GM18861 (cell line): ENCODE data around the gene LEPROT.
"Not testable (repeated sequence)": the region's sequence is repeated elsewhere in the genome, so short reads cannot be mapped to it uniquely, and the experiment has no call there.

Experiments
- ATAC-seq: cut with Tn5 transposase; IDR thresholded peaks from one replicate; pipeline ENCODE4 v1.9.1; 2021; ENCODE audit not compliant: unreplicated experiment

LEPROT gene

GRCh38 chr1:65435987-65436386, 15.5 kb downstream of the LEPROT start:
- no peak for ATAC-seq

GRCh38 chr1:65437616-65438015, 17.1 kb downstream of the LEPROT start:
- no peak for ATAC-seq

- no peak for ATAC-seq
Measured at GRCh38 chr1:65440322-65440900, 19.9 kb downstream of the LEPROT start.

GRCh38 chr1:65440915-65441314, 20.4 kb downstream of the LEPROT start:
- no peak for ATAC-seq

GRCh38 chr1:65441464-65441863, 21.0 kb downstream of the LEPROT start:
- ATAC-seq, result no peak

GRCh38 chr1:65442442-65442841, 22.0 kb downstream of the LEPROT start:
- ATAC-seq, result no peak

- no peak for ATAC-seq
Measured at GRCh38 chr1:65443647-65444046, 23.2 kb downstream of the LEPROT start.

GRCh38 chr1:65444128-65444640, 23.7 kb downstream of the LEPROT start:
- no peak for ATAC-seq

- ATAC-seq, result no peak
Measured at GRCh38 chr1:65445837-65446236, 25.4 kb downstream of the LEPROT start.

GRCh38 chr1:65449214-65449823, 28.9 kb downstream of the LEPROT start:
- ATAC-seq, result no peak

GRCh38 chr1:65455678-65456077, 35.2 kb downstream of the LEPROT start:
- not testable (repeated sequence) for ATAC-seq

- ATAC-seq, result no peak
Measured at GRCh38 chr1:65456481-65456880, 36.0 kb downstream of the LEPROT start.

- ATAC-seq, result no peak
Measured at GRCh38 chr1:65457868-65458267, 37.4 kb downstream of the LEPROT start.

- ATAC-seq, result peak; percentile 14
Measured at GRCh38 chr1:65458730-65459396, 38.4 kb downstream of the LEPROT start.

- ATAC-seq, result peak; percentile 73
Measured at GRCh38 chr1:65459397-65459768, 38.9 kb downstream of the LEPROT start.

- not testable (repeated sequence) for ATAC-seq
Measured at GRCh38 chr1:65465837-65466236, 45.4 kb downstream of the LEPROT start.

GRCh38 chr1:65467536-65467935, 47.1 kb downstream of the LEPROT start:
- ATAC-seq, result no peak

GRCh38 chr1:65469126-65469888, 48.8 kb downstream of the LEPROT start:
- ATAC-seq, result no peak

- ATAC-seq, result no peak
Measured at GRCh38 chr1:65469889-65470340, 49.4 kb downstream of the LEPROT start.

GRCh38 chr1:65470766-65471165, 50.3 kb downstream of the LEPROT start:
- no peak for ATAC-seq

GRCh38 chr1:65471213-65471833, 50.9 kb downstream of the LEPROT start:
- ATAC-seq, result no peak
